Fibroblast of lung (primary cell): ENCODE measurements around the gene FGF3. TPM values are rescaled to one million over a fixed set of nuclear protein-coding genes. Genes with fewer than 3 reads are reported as not detected.

Source experiments
- DNase-seq, 2 donors: peaks; one replicate each; pipeline versions ENCODE4 v3.0.0 to v3.0.0-alpha.2; 2010; ENCODE audit warnings: low read depth in 2 of 2
- H2AFZ ChIP-seq: 2 replicates; pipeline ENCODE4 v1.5.1; 2012; ENCODE audit warnings: low read length, control low read depth, inconsistent platforms
- H3K27ac ChIP-seq: 2 replicates; pipeline ENCODE4 v1.5.1; 2011; ENCODE audit warnings: low read length, control low read depth; ENCODE audit not compliant: insufficient read depth
- H3K27me3 ChIP-seq: 2 replicates; pipeline ENCODE4 v1.5.1; 2011; ENCODE audit warnings: mild to moderate bottlenecking, low read length; ENCODE audit not compliant: control insufficient read depth, insufficient read depth
- H3K36me3 ChIP-seq: 2 replicates; pipeline ENCODE4 v1.5.1; 2011; ENCODE audit warnings: low read length; ENCODE audit not compliant: control insufficient read depth, insufficient read depth
- H3K4me1 ChIP-seq: 2 replicates; pipeline ENCODE4 v1.5.1; 2011; ENCODE audit warnings: low read length; ENCODE audit not compliant: control insufficient read depth, insufficient read depth; ENCODE audit errors: extremely low read depth
- H3K4me2 ChIP-seq: 2 replicates; pipeline ENCODE4 v1.5.1; 2011; ENCODE audit warnings: low read length, control low read depth; ENCODE audit not compliant: insufficient read depth; ENCODE audit errors: extremely low read depth
- H3K4me3 ChIP-seq, 4 experiments: fragments of 200-600 bp in 1 of 4; sonication (generic) in 1 of 4; replicated peaks in 1 of 4; 2 replicates each; pipeline ENCODE4 v1.5.1; 2011 to 2016; ENCODE audit warnings: low read length in 4 of 4, low read depth in 3 of 4, mild to moderate bottlenecking in 3 of 4, control low read depth in 2 of 4, inconsistent platforms in 1 of 4, mixed read lengths in 1 of 4; ENCODE audit not compliant: insufficient read depth in 1 of 4; ENCODE audit errors: control extremely low read depth in 1 of 4
- H3K79me2 ChIP-seq: 2 replicates; pipeline ENCODE4 v1.5.1; 2012; ENCODE audit warnings: mild to moderate bottlenecking, low read length, inconsistent platforms; ENCODE audit not compliant: control insufficient read depth, insufficient read depth
- H3K9ac ChIP-seq: 2 replicates; pipeline ENCODE4 v1.5.1; 2011; ENCODE audit warnings: mild to moderate bottlenecking, low read length, control low read depth; ENCODE audit not compliant: insufficient read depth
- H3K9me3 ChIP-seq: 2 replicates; pipeline ENCODE4 v1.5.1; 2012; ENCODE audit warnings: low read depth, low read length; ENCODE audit not compliant: control insufficient read depth, insufficient read depth
- H4K20me1 ChIP-seq: 2 replicates; pipeline ENCODE4 v1.5.1; 2011; ENCODE audit warnings: low read length; ENCODE audit not compliant: control insufficient read depth, insufficient read depth; ENCODE audit errors: extremely low read depth
- CTCF ChIP-seq, 2 donors: IDR thresholded peaks in 1 of 2; conservative IDR thresholded peaks in 1 of 2; 1 replicate in 1 of 2; 2 replicates in 1 of 2; pipeline ENCODE4 v1.5.1; 2011 to 2012; ENCODE audit warnings: low read length in 2 of 2, control low read depth in 1 of 2, inconsistent platforms in 1 of 2, low read depth in 1 of 2, mild to moderate bottlenecking in 1 of 2
- EZH2 ChIP-seq: IDR thresholded peaks from 2 replicates; pipeline ENCODE4 v1.5.1; 2012; ENCODE audit warnings: low read length, control low read depth, mild to moderate bottlenecking; ENCODE audit errors: missing control alignments
- polyA plus RNA-seq, 2 donors: library from polyadenylated mRNA; depleted of rRNA in 1 of 2; stranded (reverse) in 1 of 2; unstranded in 1 of 2; fragments of >200 nt; gene quantifications; 2 replicates each; pipeline ENCODE4 v1.2.1, GENCODE V29; 2011 to 2012; ENCODE audit warnings: missing spikeins in 1 of 2
- total RNA-seq: library from RNA; depleted of rRNA; stranded (reverse); fragments of >200 nt; gene quantifications from 2 replicates; pipeline ENCODE4 v1.2.1, GENCODE V29; 2014

The FGF3 gene
- total and polyA plus RNA-seq, 2 donors (not counting 1 experiment from before 2014, with no cell fraction given): not detected

DNA sequence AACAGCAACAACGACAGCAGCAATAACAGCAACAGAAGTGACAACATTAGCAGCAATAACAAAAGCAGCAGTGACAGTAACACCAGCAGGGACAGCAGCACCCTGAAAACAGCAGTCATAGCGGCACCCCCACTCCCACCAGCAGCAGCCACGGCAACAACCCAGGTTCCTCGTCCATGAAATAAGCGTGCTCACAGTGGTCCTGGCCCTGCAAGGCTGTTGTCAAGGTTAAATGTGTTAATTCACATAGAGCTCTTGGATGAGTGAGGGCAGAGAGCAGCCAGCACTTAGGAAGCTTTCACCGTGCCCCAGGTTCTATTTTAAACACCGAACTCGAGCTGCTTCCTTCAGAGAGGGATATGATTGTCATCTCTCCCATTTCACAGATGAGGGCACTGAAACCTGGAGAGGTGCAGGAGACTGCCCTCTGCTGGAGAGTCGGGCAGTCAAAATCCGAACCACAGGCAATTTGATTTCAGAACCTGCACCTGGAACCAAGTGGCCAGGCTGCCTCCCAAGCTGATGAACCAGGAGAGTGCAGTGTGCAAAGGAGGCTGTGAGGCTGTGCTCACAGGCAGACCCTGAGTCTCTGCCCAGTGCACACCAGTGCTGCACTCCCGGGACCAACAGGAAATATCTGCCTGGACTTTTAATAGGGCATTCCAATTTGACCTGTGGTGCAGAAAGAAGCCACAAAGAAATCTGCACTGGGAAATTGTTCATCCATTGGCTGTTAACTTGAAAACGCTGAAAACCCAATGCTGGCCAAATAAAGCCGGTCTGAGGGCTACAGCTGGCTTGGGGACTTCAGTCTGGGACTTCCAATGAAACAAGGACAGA is 22.9 kb upstream of the FGF3 start:
- TF ChIP-seq EZH2 (no peak), CTCF (conservative IDR thresholded peaks at IDR 0.05 in 1 of 2, IDR thresholded peaks at IDR 0.05 in 1 of 2; ENCODE audit: low read depth in 1 of 2, low read length in 2 of 2) (peak; percentile 19 to 37)
- H3K4me3 ChIP-seq: no peak overlapping the region
- DNase-seq: no peak
- H3K4me2 ChIP-seq: no peak overlapping the region
- H3K27me3 ChIP-seq: peaks cover 4% of the 10 kb centered on the region
- H3K27ac ChIP-seq: no peak overlapping the region
- no peaks in the 10 kb centered on the region for H4K20me1 ChIP-seq
- no peaks in the 10 kb centered on the region for H3K4me1 ChIP-seq
- no peak overlapping the region for H2AFZ ChIP-seq
- no peaks in the 10 kb centered on the region for H3K9me3 ChIP-seq
- no peaks in the 10 kb centered on the region for H3K36me3 ChIP-seq
- no peak overlapping the region for H3K9ac ChIP-seq
- H3K79me2 ChIP-seq: no peaks in the 10 kb centered on the region

DNA sequence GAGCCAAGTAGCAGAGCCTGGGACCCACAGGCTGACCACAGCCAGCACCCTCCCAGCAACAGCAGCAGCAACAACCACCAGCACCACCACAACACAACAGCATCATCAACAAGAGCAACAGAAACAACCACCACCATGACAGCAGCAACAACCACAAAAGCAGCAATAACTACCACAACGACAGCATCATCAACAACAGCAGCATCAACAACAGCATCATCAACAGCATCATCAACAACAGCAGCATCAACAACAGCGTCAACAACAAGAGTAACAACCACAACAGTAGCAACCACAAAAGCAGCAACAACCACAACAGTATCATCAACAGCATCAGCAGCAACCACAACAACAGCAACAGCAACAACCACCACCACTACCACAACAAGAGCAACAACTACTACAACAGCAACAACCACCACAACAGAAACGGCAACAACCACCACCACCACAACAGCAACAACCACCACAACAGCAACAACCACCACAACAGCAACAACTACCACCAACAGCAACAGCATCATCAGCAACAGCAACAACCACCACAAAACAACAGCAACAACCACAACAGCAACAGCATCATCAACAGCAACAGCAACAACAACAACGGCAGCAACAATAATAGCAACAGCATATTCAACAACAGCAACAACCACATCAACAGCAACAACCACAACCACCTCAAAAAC is 22.1 kb upstream of the FGF3 start:
- H3K27me3 ChIP-seq: peaks cover 2% of the 10 kb centered on the region
- H3K4me1 ChIP-seq: no peaks in the 10 kb centered on the region
- H3K9ac ChIP-seq: no peak overlapping the region
- no peak for TF ChIP-seq CTCF (conservative IDR thresholded peaks at IDR 0.05 in 1 of 2, IDR thresholded peaks at IDR 0.05 in 1 of 2; ENCODE audit: low read depth in 1 of 2, low read length in 2 of 2)
- TF ChIP-seq EZH2: no peak
- H2AFZ ChIP-seq: no peak overlapping the region
- H3K4me3 ChIP-seq: no peak overlapping the region
- H4K20me1 ChIP-seq: no peaks in the 10 kb centered on the region
- no peaks in the 10 kb centered on the region for H3K36me3 ChIP-seq
- no peak overlapping the region for H3K4me2 ChIP-seq
- no peak for DNase-seq
- H3K27ac ChIP-seq: no peak overlapping the region
- H3K9me3 ChIP-seq: no peaks in the 10 kb centered on the region
- no peaks in the 10 kb centered on the region for H3K79me2 ChIP-seq

DNA sequence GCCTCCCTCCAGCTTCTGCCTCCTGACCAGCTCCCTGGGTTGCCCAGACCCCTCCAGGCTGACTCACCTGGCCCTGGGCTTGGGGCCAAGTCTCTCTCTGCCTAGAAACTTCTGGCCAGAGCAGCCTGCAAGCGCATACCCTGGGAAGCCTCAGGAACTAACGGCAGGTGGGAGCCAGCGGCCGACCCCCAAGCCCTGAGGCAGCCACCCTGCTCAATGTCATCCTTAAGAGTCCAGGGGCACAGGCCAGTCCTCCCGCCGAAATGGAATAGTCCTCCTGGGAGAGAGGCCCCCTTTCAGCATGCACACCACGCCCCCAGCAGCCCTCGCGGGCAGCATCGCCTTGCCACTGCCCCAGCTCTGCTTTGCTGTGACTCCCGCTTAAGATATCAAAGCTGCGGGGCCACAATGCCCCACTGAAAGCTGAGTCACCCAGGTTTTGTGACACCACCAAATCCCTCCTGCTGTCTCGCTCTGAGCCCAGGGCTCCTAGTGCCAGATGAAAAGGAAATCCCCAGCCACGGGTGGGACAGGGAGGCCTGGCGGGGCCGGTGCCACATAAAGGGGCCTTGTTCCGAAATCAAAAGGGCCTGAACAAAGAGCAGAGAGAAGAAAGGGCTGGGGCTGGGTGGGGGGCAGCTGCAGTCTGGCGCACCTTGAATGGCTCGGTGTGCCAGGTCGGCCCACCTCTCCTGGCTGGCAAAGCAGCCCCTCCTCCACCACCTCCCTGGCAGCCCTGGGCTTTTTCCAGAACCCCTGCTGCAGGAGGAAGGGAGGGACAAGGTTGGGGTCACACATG is 21.4 kb upstream of the FGF3 start:
- Histone ChIP-seq H4K20me1 (no peaks in the 10 kb centered on the region), H3K4me3 (no peak overlapping the region), H2AFZ (no peak overlapping the region), H3K27ac (no peak overlapping the region), H3K36me3 (no peaks in the 10 kb centered on the region), H3K9ac (no peak overlapping the region), H3K9me3 (no peaks in the 10 kb centered on the region), H3K4me1 (no peaks in the 10 kb centered on the region), H3K4me2 (no peak overlapping the region), H3K79me2 (no peaks in the 10 kb centered on the region), H3K27me3 (no peaks in the 10 kb centered on the region)
- DNase-seq: no peak
- TF ChIP-seq CTCF (conservative IDR thresholded peaks at IDR 0.05 in 1 of 2, IDR thresholded peaks at IDR 0.05 in 1 of 2; ENCODE audit: low read depth in 1 of 2, low read length in 2 of 2) (no peak), EZH2 (no peak)
